Breast epithelium (tissue), 4 donors: ENCODE data around the gene MEST. TPM values are rescaled to one million over a fixed set of nuclear protein-coding genes. Genes with fewer than 3 reads are reported as not detected.
"Not testable (repeated sequence)": the region's sequence is repeated elsewhere in the genome, so short reads cannot be mapped to it uniquely, and the experiment has no call there.

ENCODE experiments used
- DNase-seq, 2 donors: peaks; one replicate each; pipeline ENCODE4 v3.0.0-alpha.2; 2019; ENCODE audit warnings: low spot score in 2 of 2
- H3K27ac ChIP-seq, 2 donors: fragments of 200-600 bp; sonication (generic) in 1 of 2; one replicate each; pipeline ENCODE4 v1.5.1; 2016 to 2019; ENCODE audit warnings: mild to moderate bottlenecking in 1 of 2
- H3K27me3 ChIP-seq, 2 donors: fragments of 200-600 bp; sonication (generic) in 1 of 2; one replicate each; pipeline versions ENCODE4 v1.5.1 to v1.6.0; 2017 to 2019; ENCODE audit warnings: control low read depth in 1 of 2, mild to moderate bottlenecking in 1 of 2
- H3K36me3 ChIP-seq: fragments of 200-600 bp; one replicate; pipeline ENCODE4 v1.5.1; 2019
- H3K4me1 ChIP-seq, 2 donors: fragments of 200-600 bp; sonication (generic); one replicate each; pipeline ENCODE4 v1.5.1; 2016 to 2019; ENCODE audit warnings: control low read depth in 1 of 2
- H3K4me3 ChIP-seq, 3 donors: fragments of 200-600 bp; sonication (generic); 1 replicate in 2 of 3; 2 replicates in 1 of 3; pipeline ENCODE4 v1.5.1; 2016 to 2019; ENCODE audit warnings: mild to moderate bottlenecking in 3 of 3, moderate library complexity in 2 of 3
- H3K9me3 ChIP-seq, 2 donors: fragments of 200-600 bp; sonication (generic) in 1 of 2; one replicate each; pipeline ENCODE4 v1.5.1; 2016 to 2019; ENCODE audit warnings: control low read depth in 1 of 2
- CTCF ChIP-seq, 3 donors: fragments of 450-650 bp; IDR thresholded peaks; one replicate each; pipeline ENCODE4 v1.5.1; 2016 to 2017; ENCODE audit warnings: antibody characterized with exemption in 3 of 3, mild to moderate bottlenecking in 3 of 3, moderate library complexity in 3 of 3
- POLR2A ChIP-seq: fragments of 450-650 bp; IDR thresholded peaks from one replicate; pipeline ENCODE4 v1.6.1; 2016; ENCODE audit warnings: antibody characterized with exemption, mild to moderate bottlenecking, moderate library complexity
- POLR2AphosphoS5 ChIP-seq, 3 donors: sonication (generic); formaldehyde crosslinking; IDR thresholded peaks; one replicate each; pipeline ENCODE4 v1.6.1; 2017; ENCODE audit warnings: antibody characterized with exemption in 3 of 3
- intact Hi-C: fragments of 100-400 bp; cut with DNase I; formaldehyde crosslinking; loops from one replicate; pipeline ENCODE4 v1.15.1; 2023; ENCODE audit warnings: low total_unique reads
- total RNA-seq, 3 donors: library from RNA; depleted of rRNA; stranded (reverse); fragments of >200 nt; gene quantifications; one replicate each; pipeline ENCODE4 v1.1.0, GENCODE V29; 2016

The MEST gene
- total RNA-seq, result 10 to 100 TPM; 54.9 to 95.7 (median 60.3) TPM

GRCh38 chr7:130491841-130492522 is at the start of gene MEST:
Gene MEST, plus strand, starts transcription at chr7:130492085. Its CDS starts 229 bp downstream, at chr7:130492314.
- no peak for TF ChIP-seq CTCF (IDR thresholded peaks at IDR 0.05)
- no peak for TF ChIP-seq POLR2AphosphoS5 (IDR thresholded peaks at IDR 0.05)
- no peak for TF ChIP-seq POLR2A
- intact Hi-C loops, result no loop called here
- DNase-seq, result no peak
- no peaks in the 10 kb centered on the region for H3K36me3 ChIP-seq
- no peaks in the 10 kb centered on the region for H3K9me3 ChIP-seq
- H3K27ac ChIP-seq, result peak within 1 kb of the TSS; percentile 23 to 55
- H3K27me3 ChIP-seq, result no peaks in the 10 kb centered on the region
- peak within 1 kb of the TSS; percentile 45 to 66 (median 59) for H3K4me3 ChIP-seq
- H3K4me1 ChIP-seq, result no peaks in the 10 kb centered on the region

- Histone ChIP-seq H3K9me3 (no peaks in the 10 kb centered on the region), H3K4me3 (no peak overlapping the region), H3K36me3 (no peaks in the 10 kb centered on the region), H3K4me1 (peaks cover 0 to 12% of the 10 kb centered on the region in 2 donors), H3K27me3 (no peaks in the 10 kb centered on the region), H3K27ac (peak overlapping the region in 1 of 2 donors; percentile 96)
- DNase-seq, result no peak
- intact Hi-C loops, result no loop called here
- TF ChIP-seq CTCF (IDR thresholded peaks at IDR 0.05), result no peak
- TF ChIP-seq POLR2A, result no peak
- TF ChIP-seq POLR2AphosphoS5 (IDR thresholded peaks at IDR 0.05), result no peak
Observed at GRCh38 chr7:130442601-130443000, 49.3 kb upstream of the MEST start.

GRCh38 chr7:130444234-130444633 is 47.7 kb upstream of the MEST start:
- TF ChIP-seq CTCF (IDR thresholded peaks at IDR 0.05) (no peak), POLR2AphosphoS5 (IDR thresholded peaks at IDR 0.05) (no peak), POLR2A (no peak)
- Histone ChIP-seq H3K4me3 (no peak overlapping the region), H3K27me3 (no peaks in the 10 kb centered on the region), H3K4me1 (peaks cover 0 to 12% of the 10 kb centered on the region in 2 donors), H3K36me3 (no peaks in the 10 kb centered on the region), H3K9me3 (no peaks in the 10 kb centered on the region), H3K27ac (peak overlapping the region; percentile 10 to 70)
- DNase-seq, result no peak
- intact Hi-C loops, result no loop called here

GRCh38 chr7:130444751-130445407 is 47.0 kb upstream of the MEST start:
- Histone ChIP-seq H3K27ac (peak overlapping the region; percentile 10 to 70), H3K36me3 (no peaks in the 10 kb centered on the region), H3K4me1 (peaks cover 0 to 12% of the 10 kb centered on the region in 2 donors), H3K9me3 (no peaks in the 10 kb centered on the region), H3K27me3 (no peaks in the 10 kb centered on the region), H3K4me3 (no peak overlapping the region)
- no peak for TF ChIP-seq CTCF (IDR thresholded peaks at IDR 0.05)
- TF ChIP-seq POLR2A, result no peak
- no peak for TF ChIP-seq POLR2AphosphoS5 (IDR thresholded peaks at IDR 0.05)
- intact Hi-C loops, result no loop called here
- no peak for DNase-seq

GRCh38 chr7:130446259-130446658 is 45.6 kb upstream of the MEST start:
- Histone ChIP-seq H3K9me3 (no peaks in the 10 kb centered on the region), H3K4me3 (no peak overlapping the region), H3K27ac (no peak overlapping the region), H3K36me3 (no peaks in the 10 kb centered on the region), H3K4me1 (peaks cover 0 to 12% of the 10 kb centered on the region in 2 donors), H3K27me3 (no peaks in the 10 kb centered on the region)
- intact Hi-C loops, result no loop called here
- DNase-seq, result no peak
- TF ChIP-seq CTCF (IDR thresholded peaks at IDR 0.05), result no peak
- no peak for TF ChIP-seq POLR2AphosphoS5 (IDR thresholded peaks at IDR 0.05)

GRCh38 chr7:130451344-130451743 is 40.5 kb upstream of the MEST start:
- intact Hi-C loops, DNase-seq, H3K9me3 ChIP-seq, H3K4me1 ChIP-seq, H3K4me3 ChIP-seq, H3K36me3 ChIP-seq, H3K27ac ChIP-seq, H3K27me3 ChIP-seq: not testable (repeated sequence)
